ENCODE results near the gene GAPT.
"Not testable (repeated sequence)": the region's sequence is repeated elsewhere in the genome, so short reads cannot be mapped to it uniquely, and the experiment has no call there.

The GAPT gene

GRCh38 chr5:58505971-58506640, 14.9 kb downstream of the GAPT start:
- no peak for DNase-seq

- DNase-seq = no peak
These were observed 16.5 kb downstream of the GAPT start for GRCh38 chr5:58507715-58508114.

GRCh38 chr5:58517198-58517597, 26.0 kb downstream of the GAPT start:
- no peak for DNase-seq

DNA sequence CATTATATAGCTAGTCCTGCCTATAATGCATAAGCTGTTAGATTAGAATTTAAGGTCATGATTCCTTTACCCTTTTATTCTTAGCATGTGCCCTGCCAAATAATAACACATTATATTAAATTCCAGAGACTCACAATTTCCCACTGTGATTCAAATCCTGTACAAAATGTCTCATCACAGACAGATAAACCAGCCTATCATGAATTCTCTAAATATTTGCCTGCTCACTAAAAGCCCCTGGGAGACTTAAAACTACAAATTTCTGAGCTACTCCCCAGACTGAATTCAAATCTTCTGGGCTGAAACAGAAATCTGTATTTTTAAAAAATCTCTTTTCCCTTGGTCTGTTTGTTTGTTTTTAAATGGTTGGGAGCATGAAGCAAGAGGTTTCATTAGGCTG, 32.7 kb downstream of the GAPT start:
- no peak for DNase-seq

- DNase-seq = no peak
These were observed 33.3 kb downstream of the GAPT start for GRCh38 chr5:58524571-58524970.

DNA sequence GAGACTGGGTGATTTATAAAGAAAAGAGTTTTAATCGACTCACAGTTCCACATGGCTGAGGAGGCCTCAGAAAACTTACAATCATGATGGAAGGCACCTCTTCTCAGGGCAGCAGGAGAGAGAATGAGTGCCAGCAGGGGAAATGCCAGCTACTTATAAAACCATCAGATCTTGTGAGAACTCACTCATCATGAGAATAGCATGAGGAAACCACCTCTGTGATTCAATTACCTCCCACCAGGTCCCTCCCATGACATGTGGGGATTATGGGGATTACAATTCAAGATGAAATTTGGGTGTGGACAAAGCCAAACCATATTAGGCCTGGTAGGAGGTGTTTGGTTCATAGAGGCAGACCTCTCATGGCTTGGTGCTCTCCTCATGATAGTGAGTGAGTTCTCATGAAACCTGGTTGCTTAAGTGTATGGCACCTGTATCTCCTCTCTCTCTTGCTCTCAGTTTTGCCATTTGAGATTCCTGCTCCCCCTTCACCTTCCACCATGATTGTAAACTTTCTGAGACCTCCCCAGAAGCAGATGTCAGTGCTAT, 39.8 kb downstream of the GAPT start:
- DNase-seq = no peak

GRCh38 chr5:58541935-58542334, 50.7 kb downstream of the GAPT start:
- not testable (repeated sequence) for DNase-seq

GRCh38 chr5:58542709-58543108, 51.5 kb downstream of the GAPT start:
- DNase-seq = no peak

DNA sequence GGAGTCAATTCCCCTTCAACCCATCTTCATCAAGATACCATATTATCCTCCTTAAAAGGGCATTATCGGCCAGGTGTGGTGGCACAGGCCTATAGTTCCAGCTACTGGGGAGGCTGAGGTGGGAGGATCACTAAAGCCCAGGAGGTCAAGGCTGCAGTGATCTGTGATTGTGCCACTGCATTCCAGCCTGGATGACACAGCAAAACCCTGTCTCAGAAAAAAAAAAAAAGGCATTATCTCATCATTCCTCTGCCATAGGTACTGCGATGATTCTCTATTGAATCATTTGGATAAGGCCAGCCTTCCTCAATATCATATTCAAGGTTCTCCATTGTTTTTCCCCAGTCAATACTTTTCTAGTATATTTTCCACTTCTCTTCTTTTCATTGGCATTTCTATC, 52.5 kb downstream of the GAPT start:
- DNase-seq = no peak

DNA sequence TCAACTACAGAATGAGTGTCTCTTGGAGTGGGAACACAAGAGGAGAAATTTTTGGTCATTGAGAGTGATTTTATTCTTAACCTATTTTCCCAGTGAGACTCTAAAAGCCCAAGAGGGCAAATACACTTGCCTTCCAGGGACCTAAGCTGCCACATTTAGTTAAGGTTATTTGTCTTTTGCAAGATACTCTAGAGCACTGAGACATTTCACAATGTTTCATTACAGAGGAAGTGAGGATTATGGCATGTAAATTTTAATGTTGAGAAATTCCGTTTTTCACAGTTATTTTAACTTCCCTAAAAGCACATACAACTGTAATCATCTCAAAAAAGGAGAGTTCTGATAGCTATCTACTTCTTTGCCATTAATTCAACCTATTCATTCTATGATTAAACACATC, 53.0 kb downstream of the GAPT start:
- no peak for DNase-seq

GRCh38 chr5:58544926-58545325, 53.7 kb downstream of the GAPT start:
- no peak for DNase-seq

- DNase-seq = no peak
These were observed 54.7 kb downstream of the GAPT start for GRCh38 chr5:58545912-58546311.
